Stimulated activated CD4-positive, alpha-beta T cell treated with anti-CD3 and anti-CD28 coated beads, Interleukin-1b, Interleukin-23, amount 100 ng/mL, for 4 hours (primary cell): Measurements from ENCODE around the gene ARHGAP8.
"Not testable (repeated sequence)": the region's sequence is repeated elsewhere in the genome, so short reads cannot be mapped to it uniquely, and the experiment has no call there.

Experiments used
- DNase-seq, 2 donors: peaks; one replicate each; pipeline ENCODE4 v3.0.0-alpha.2; 2020; ENCODE audit warnings: low read depth in 2 of 2

Gene ARHGAP8

DNA sequence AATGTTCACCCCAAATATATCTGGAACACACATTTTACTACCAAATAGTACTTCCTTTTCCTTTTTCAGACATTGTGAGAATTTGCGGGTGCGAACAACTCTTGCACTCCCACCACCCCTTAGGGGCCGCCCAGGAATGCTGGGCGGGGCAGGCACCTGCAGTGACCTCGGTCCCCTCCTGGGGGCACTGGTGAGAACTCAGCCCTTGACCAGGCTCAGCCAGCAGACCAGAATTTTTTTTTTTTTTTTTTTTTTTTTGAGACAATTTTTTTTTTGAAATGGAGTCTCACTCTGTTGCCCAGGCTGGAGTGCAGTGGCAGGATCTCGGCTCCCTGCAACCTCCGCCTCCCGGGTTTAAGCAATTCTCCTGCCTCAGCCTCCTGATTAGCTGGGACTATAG is 75.8 kb downstream of the ARHGAP8 start:
- DNase-seq: no peak

DNA sequence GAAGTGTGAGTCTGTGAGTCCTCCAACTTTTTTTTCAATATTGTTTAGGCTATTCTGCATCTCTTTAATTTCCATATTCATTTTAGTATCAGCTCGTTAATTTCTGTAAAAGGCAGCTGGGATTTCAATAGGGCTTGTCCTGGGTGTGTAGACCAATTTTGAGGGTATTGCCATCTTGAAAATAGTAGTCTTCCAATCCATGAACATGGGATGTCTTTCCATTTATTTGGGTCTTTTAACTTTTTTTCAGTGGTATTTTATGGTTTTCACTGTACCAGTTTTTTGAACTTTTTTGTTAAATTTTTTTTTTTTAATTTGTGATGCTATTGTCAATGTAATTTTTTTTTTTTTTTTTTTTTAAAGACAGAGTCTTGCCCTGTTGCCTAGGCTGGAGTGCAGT is 79.5 kb downstream of the ARHGAP8 start:
- no peak for DNase-seq

- DNase-seq: no peak
Observed at GRCh38 chr22:44834065-44834464, 81.7 kb downstream of the ARHGAP8 start.

- no peak for DNase-seq
Observed at GRCh38 chr22:44837481-44837880, 85.1 kb downstream of the ARHGAP8 start.

DNA sequence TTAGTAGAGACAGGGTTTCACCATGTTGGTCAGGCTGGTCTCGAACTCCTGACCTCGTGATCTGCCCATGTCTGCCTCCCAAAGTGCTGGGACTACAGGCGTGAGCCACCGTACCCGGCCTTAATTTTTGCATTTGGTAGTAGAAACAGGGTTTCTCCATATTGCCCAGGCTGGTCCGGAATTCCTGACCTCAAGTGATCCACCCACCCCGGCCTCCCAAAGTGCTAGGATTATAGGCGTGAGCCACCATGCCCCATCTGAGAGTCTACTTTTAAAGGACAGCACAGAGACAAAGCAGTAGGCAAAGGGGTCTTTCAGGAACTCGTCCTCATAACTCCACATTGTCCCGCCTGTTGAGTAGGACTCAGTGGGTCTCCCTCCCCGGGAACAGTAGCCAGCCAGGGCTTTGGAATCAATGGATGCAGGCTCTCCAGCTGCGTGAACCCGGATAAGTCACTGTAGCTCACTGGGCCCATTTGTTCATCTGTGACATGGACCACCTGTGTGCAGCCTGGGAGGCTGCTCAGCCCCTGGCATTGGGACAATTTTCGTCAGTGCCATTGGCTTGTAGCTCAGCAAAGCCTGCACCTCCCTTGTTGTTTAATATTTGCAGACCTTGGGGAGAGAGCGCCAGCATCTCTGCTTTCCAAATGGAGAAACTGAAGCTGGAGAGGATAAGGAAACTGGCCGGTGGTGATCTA is 86.1 kb downstream of the ARHGAP8 start:
- DNase-seq: no peak

DNA sequence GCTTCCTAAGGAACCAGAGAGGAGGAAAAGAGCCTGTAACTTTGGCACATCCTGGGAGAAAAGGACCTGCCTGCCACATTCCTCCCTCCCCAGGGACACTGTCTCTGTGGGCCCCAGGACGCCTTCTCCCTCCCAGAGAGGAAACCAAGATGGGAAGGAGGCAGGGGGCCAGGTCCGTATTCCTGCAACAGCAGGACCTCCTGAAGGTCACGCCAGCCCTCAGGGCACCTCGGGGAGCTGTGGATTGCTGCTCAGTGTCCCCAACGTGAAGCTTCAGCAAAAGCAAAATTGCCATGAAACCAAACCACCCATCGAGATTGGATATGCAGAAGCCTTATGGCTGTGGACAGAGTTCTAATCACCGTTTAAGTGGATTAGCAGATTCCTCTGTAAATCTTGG is 86.7 kb downstream of the ARHGAP8 start:
- DNase-seq: no peak

DNA sequence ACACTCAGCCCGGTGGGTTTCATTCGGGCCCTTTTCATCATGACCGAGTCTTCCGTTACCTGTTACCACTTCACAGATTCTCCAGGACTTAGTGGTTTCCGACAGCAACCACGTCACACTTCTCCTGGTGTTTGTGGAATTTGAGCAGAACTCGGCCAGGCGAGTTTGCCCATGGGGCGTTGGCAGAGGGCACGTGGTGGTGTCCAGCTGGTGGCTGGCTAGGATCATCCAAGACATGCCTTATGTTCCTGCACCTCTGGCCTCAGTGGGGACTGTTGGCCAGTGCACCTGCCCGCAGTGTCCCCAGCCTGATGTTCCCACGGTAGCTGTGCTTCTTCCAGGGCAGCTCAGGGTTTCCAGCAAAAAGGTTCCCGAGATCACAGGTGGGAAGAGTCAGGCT is 87.3 kb downstream of the ARHGAP8 start:
- no peak for DNase-seq

- no peak for DNase-seq
Observed at GRCh38 chr22:44840611-44841322, 88.4 kb downstream of the ARHGAP8 start.

GRCh38 chr22:44842417-44842816 is 90.0 kb downstream of the ARHGAP8 start:
- DNase-seq: no peak

GRCh38 chr22:44845191-44845590 is 92.8 kb downstream of the ARHGAP8 start:
- DNase-seq: no peak

- DNase-seq: no peak
Observed at GRCh38 chr22:44845796-44846720, 93.7 kb downstream of the ARHGAP8 start.

DNA sequence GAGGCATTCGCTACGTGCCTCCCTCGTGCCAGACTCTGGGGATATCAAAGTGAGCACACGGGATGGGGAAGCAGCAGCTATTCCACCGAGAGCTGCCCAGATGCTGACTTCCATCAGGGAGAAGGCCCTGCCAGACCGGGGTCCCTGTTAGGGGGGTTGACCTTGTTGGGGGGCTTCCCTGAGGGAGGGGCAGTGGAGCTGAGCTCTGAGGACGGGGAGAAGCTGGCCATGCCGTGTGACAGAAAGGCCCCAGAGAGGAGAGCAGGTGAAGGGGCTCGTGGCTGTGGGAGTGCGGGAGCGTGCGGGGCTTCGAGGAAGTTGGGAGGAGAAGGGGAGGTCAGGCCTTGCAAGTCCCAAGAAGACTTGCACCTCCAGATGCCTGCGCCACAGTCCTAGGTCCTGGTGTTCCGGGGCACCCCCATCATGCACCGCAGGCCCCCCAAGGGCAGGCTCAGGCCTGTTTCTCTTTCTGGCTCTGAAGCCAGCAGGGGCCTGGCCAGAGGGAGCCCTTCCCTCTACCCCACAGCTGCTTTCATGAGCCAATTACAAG is 94.4 kb downstream of the ARHGAP8 start:
- DNase-seq: no peak

DNA sequence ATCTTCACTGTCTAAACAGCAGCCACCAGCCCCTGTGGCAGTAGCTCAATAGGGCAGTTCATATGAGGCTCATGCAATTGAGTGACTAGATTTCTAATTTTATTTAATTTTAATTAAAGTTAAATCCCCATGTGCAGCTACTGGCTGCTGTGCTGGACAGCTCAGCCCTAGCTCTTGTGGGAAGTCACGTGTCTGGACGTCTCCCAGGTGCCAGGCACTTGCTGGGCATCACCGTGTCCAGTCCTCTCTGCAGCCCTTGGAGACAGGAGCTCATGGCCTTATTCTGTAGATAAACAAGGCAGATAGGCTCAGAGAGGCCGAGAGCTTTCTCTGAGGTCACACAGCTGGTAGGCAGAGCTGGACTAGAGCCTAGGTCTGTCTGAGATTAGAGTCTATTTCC is 95.0 kb downstream of the ARHGAP8 start:
- DNase-seq: no peak

- DNase-seq: no peak
Observed at GRCh38 chr22:44847892-44848291, 95.5 kb downstream of the ARHGAP8 start.

GRCh38 chr22:44848296-44848741 is 95.9 kb downstream of the ARHGAP8 start:
- DNase-seq: no peak

DNA sequence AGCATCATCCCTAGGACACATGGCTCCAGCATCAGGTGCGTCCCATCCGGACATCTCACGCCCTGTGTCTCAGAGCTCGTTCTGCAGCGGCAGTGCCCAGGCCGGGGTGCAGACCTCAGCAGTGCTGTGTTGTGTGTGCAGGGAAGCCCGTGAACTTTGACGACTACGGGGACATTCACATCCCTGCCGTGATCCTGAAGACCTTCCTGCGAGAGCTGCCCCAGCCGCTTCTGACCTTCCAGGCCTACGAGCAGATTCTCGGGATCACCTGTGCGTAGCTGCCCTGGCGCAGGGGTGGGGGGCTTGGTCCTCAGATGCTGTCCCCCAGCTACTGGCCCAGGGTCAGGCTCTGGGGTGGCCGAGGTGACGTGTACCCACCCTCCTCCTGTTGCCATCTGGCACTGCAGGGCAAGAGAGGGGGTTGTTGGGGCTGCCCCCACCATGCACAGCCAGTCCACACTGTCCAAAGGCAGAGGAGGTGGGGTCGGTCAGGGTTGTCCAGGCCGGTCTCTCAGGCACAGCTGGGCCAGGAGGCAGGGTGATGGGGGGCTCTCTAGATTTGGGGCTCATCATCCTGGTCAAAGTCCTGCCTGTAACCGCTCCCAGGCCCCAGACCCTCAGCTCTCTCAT is 96.5 kb downstream of the ARHGAP8 start:
- DNase-seq: no peak

DNA sequence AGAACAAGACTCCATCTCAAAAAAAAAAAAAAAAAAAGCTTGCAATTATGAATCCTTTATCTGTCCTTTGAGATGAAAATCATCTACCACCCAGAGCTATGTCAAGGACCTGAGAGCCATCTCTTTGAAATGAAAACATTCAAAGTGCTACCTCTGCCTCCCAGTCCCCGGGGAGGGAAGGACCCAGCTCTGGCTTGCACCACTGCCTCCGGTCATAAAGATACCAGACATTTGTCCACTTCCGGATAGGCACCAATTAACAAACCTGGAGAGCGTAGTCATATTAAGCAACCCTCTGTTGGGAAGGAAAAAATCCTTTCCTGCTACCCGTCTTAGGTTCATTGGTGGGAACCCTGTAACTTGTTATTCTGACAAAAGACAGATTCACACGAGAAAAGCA is 98.6 kb downstream of the ARHGAP8 start:
- DNase-seq: no peak

DNA sequence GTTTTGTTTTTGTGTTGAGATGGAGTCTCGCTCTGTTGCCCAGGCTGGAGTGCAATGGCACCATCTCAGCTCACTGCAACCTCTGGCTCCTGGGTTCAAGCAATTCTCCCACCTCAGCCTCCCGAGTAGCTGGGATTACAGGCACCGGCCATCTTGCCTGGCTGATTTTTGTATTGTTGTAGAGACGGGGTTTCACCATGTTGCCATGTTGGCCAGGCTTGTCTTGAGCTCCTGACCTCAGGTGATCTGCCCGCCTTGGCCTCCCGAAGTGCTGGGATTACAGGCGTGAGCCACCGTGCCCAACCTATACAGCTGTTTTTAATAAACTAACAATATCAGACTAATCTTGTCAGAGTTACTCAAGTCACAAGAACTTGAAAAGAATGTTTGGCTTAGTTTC is 102.3 kb downstream of the ARHGAP8 start:
- not testable (repeated sequence) for DNase-seq

GRCh38 chr22:44855855-44856254 is 103.5 kb downstream of the ARHGAP8 start:
- no peak for DNase-seq

DNA sequence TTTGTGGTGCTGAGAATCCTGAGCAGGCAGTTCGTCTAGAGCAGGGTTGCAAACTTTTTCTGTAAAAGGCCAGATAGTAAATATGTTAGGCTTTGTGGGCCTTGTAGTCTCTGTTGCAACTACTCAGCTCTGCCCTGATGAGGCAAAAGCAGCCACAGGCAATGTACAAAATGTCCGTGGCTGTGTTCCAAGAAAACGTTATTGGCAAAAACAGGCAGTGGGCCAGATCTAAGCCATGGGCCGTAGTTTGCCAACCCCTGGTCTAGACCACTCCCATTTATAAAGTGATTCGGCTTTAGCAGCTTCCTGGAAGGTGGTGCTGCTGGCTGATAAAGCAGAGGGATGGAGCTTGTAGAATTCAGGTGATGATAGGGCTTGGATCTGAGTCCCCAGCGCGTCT is 106.4 kb downstream of the ARHGAP8 start:
- not testable (repeated sequence) for DNase-seq

GRCh38 chr22:44859641-44860040 is 107.3 kb downstream of the ARHGAP8 start:
- no peak for DNase-seq

DNA sequence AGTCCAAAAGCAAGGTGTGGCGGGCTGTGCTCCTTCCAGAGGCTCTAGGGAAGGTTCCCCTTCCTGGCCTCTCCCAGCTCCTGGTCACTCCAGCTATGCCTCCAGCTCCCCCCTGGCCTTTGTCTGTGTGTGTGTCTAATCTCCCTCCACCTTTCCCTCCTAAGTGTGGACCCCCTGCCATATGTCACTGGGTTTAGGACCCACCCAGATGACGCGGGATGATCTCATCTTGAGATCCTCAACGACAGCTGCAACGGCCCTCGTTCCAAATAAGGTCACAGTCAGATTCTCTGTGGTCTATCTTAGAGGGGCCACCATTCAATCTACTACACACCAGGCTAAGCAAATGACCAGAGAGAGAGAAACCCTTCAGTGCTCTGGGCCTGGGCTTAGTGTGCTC is 107.9 kb downstream of the ARHGAP8 start:
- DNase-seq: no peak
